GM12878 (cell line): ENCODE measurements around the gene KIFBP. TPM values are rescaled to one million over a fixed set of nuclear protein-coding genes. Genes with fewer than 3 reads are reported as not detected.

Experiments used
- ATAC-seq: fragments of 200-7000 bp; cut with Tn5 transposase; 3 replicates; pipeline ENCODE4 v1.9.1; 2020; ENCODE audit warnings: mild to moderate bottlenecking, moderate library complexity
- BruUV-seq: library from RNA; stranded (reverse); fragments of 400-500 nt; replicated peaks from 2 replicates; lab custom pipeline; 2021; lab: Mats Ljungman, UMichigan
- CTCF ChIA-PET: fragments of 300-600 bp; sonication (Branson Sonifier 250); formaldehyde crosslinking; extraction: SDS; loops from one replicate; lab custom pipeline; 2021; ENCODE audit warnings: inconsistent platforms; lab: Yijun Ruan, JAX
- POLR2A ChIA-PET: fragments of 350-600 bp; formaldehyde crosslinking; extraction: SDS; loops from one replicate; lab custom pipeline; 2021; ENCODE audit warnings: inconsistent platforms; lab: Charles Lee
- RAD21 ChIA-PET: fragments of 300-600 bp; sonication (Branson Sonifier 250); formaldehyde crosslinking; loops from one replicate; lab custom pipeline; 2023; ENCODE audit warnings: antibody characterized with exemption; ENCODE audit not compliant: unreplicated experiment; lab: Charles Lee
- SMC1A ChIA-PET: fragments of 300-600 bp; sonication (Branson Sonifier 250); formaldehyde crosslinking; loops from one replicate; lab custom pipeline; 2023; ENCODE audit not compliant: unreplicated experiment, uncharacterized antibody; lab: Charles Lee
- DNase-seq: peaks from one replicate; pipeline ENCODE4 v3.0.0-alpha.2; 2011; ENCODE audit warnings: low read depth, low spot score
- FAIRE-seq: peaks from 3 replicates; lab custom pipeline; 2011; peaks lifted over from hg19 to GRCh38; lab: Jason Lieb, UNC
- H2AFZ ChIP-seq: 2 replicates; pipeline ENCODE4 v1.6.0; 2011; ENCODE audit warnings: low read depth, low read length, control low read depth; ENCODE audit not compliant: control insufficient read depth
- H3K27ac ChIP-seq: 2 replicates; pipeline ENCODE4 v1.5.1; 2011; ENCODE audit warnings: control low read depth; ENCODE audit not compliant: control insufficient read depth, insufficient read depth
- H3K27me3 ChIP-seq, 2 experiments: replicated peaks in 1 of 2; 2 replicates each; pipeline versions ENCODE4 v1.6.0 to v1.6.1; 2011; ENCODE audit warnings: low read length in 1 of 2; ENCODE audit not compliant: control insufficient read depth in 2 of 2, insufficient read depth in 2 of 2
- H3K36me3 ChIP-seq, 2 experiments: 2 replicates each; pipeline ENCODE4 v1.5.1; 2011; ENCODE audit warnings: low read length in 1 of 2; ENCODE audit not compliant: control insufficient read depth in 2 of 2, insufficient read depth in 2 of 2
- H3K4me1 ChIP-seq: 2 replicates; pipeline ENCODE4 v1.6.1; 2011; ENCODE audit warnings: mild to moderate bottlenecking, low read length, moderate library complexity, mixed read lengths; ENCODE audit not compliant: control insufficient read depth, insufficient read depth
- H3K4me2 ChIP-seq: 2 replicates; pipeline ENCODE4 v1.6.0; 2011; ENCODE audit warnings: control low read depth; ENCODE audit not compliant: control insufficient read depth, insufficient read depth
- H3K4me3 ChIP-seq: fragments of 200-600 bp; sonication (generic); 2 replicates; pipeline ENCODE4 v1.5.1; 2016
- H3K79me2 ChIP-seq: 2 replicates; pipeline ENCODE4 v1.6.0; 2011; ENCODE audit warnings: low read length; ENCODE audit not compliant: control insufficient read depth, insufficient read depth
- H3K9ac ChIP-seq: 2 replicates; pipeline ENCODE4 v1.8.0; 2011; ENCODE audit warnings: low read length, control low read depth, mixed read lengths; ENCODE audit not compliant: control insufficient read depth, insufficient read depth
- H3K9me3 ChIP-seq: replicated peaks from 3 replicates; pipeline ENCODE4 v1.5.1; 2011; ENCODE audit warnings: mild to moderate bottlenecking, low read length; ENCODE audit not compliant: control insufficient read depth, insufficient read depth
- H4K20me1 ChIP-seq: 2 replicates; pipeline ENCODE4 v1.6.0; 2011; ENCODE audit not compliant: control insufficient read depth, insufficient read depth
- ASH2L ChIP-seq: fragments of 300-600, 200-600 bp; sonication (generic); IDR thresholded peaks from 2 replicates; pipeline ENCODE4 v1.6.1; 2017; ENCODE audit warnings: low read depth, mild to moderate bottlenecking, borderline replicate concordance
- BCL11A ChIP-seq: IDR thresholded peaks from 2 replicates; pipeline ENCODE4 v1.6.1; 2011; ENCODE audit warnings: low read depth, low read length
- BCL3 ChIP-seq: IDR thresholded peaks from 2 replicates; pipeline ENCODE4 v1.6.1; 2011; ENCODE audit warnings: borderline replicate concordance, low read depth, mild to moderate bottlenecking, moderate library complexity, low read length; ENCODE audit not compliant: insufficient read depth, poor library complexity, severe bottlenecking
- BRCA1 ChIP-seq: IDR thresholded peaks from 2 replicates; pipeline ENCODE4 v1.6.1; 2011; ENCODE audit warnings: low read depth, low read length, improper control_type of control experiment
- CHD2 ChIP-seq: IDR thresholded peaks from 2 replicates; pipeline ENCODE4 v1.6.1; 2011; ENCODE audit warnings: low read depth, low read length, improper control_type of control experiment, borderline replicate concordance
- CREM ChIP-seq: IDR thresholded peaks from 2 replicates; pipeline ENCODE4 v1.6.1; 2014; ENCODE audit warnings: antibody characterized with exemption, low read depth
- EGR1 ChIP-seq, 2 experiments: IDR thresholded peaks; 1 replicate in 1 of 2; 2 replicates in 1 of 2; pipeline ENCODE4 v1.6.1; 2011 to 2012; ENCODE audit warnings: low read depth in 2 of 2, low read length in 2 of 2, borderline replicate concordance in 1 of 2, mild to moderate bottlenecking in 1 of 2, moderate library complexity in 1 of 2
- EZH2 ChIP-seq: IDR thresholded peaks from 2 replicates; pipeline ENCODE4 v1.6.1; 2012; ENCODE audit warnings: low read depth, mild to moderate bottlenecking, control low read depth, inconsistent platforms, low read length, borderline replicate concordance; ENCODE audit not compliant: control insufficient read depth
- IRF5 ChIP-seq: fragments of 450-650 bp; IDR thresholded peaks from 2 replicates; pipeline ENCODE4 v1.6.1; 2017; ENCODE audit warnings: borderline replicate concordance
- MYB ChIP-seq: fragments of 150-350 bp; IDR thresholded peaks from 2 replicates; pipeline ENCODE4 v1.6.1; 2014; ENCODE audit warnings: mild to moderate bottlenecking, low read depth, low read length, borderline replicate concordance
- NRF1 ChIP-seq: conservative IDR thresholded peaks from 2 replicates; pipeline ENCODE4 v1.6.1; 2011; ENCODE audit warnings: mild to moderate bottlenecking, low read depth, low read length, improper control_type of control experiment
- PAX5 ChIP-seq: IDR thresholded peaks from 2 replicates; pipeline ENCODE4 v1.6.1; 2011; ENCODE audit warnings: low read depth, low read length, borderline replicate concordance
- RAD51 ChIP-seq: fragments of 450-650 bp; IDR thresholded peaks from 2 replicates; pipeline ENCODE4 v1.6.1; 2016; ENCODE audit warnings: moderate library complexity, mild to moderate bottlenecking, inconsistent platforms
- RCOR1 ChIP-seq: conservative IDR thresholded peaks from 2 replicates; pipeline ENCODE4 v1.6.1; 2012; ENCODE audit warnings: low read depth, low read length, improper control_type of control experiment
- SIX5 ChIP-seq: IDR thresholded peaks from 2 replicates; pipeline ENCODE4 v1.6.1; 2011; ENCODE audit warnings: mild to moderate bottlenecking, low read depth, low read length, moderate library complexity; ENCODE audit not compliant: severe bottlenecking
- SP1 ChIP-seq: IDR thresholded peaks from one replicate; pipeline ENCODE4 v1.6.1; 2011; ENCODE audit warnings: low read depth, low read length
- TAF1 ChIP-seq: IDR thresholded peaks from 2 replicates; pipeline ENCODE4 v1.6.1; 2011; ENCODE audit warnings: mild to moderate bottlenecking, low read depth, low read length, borderline replicate concordance
- TCF3 ChIP-seq: IDR thresholded peaks from 2 replicates; pipeline ENCODE4 v1.6.1; 2012; ENCODE audit warnings: low read depth, mild to moderate bottlenecking, low read length, borderline replicate concordance; ENCODE audit not compliant: insufficient read depth
- ZNF24 ChIP-seq: fragments of 450-650 bp; IDR thresholded peaks from 2 replicates; pipeline ENCODE4 v1.6.1; 2017; ENCODE audit warnings: antibody characterized with exemption, mild to moderate bottlenecking
- ZSCAN29 ChIP-seq: fragments of 450-650 bp; IDR thresholded peaks from 2 replicates; pipeline ENCODE4 v1.6.1; 2017; ENCODE audit warnings: mild to moderate bottlenecking, moderate library complexity
- WGBS: methylation state at CpG from one replicate; pipeline ENCODE4 v1.1.6; 2016; ENCODE audit warnings: low lambda C conversion rate; ENCODE audit not compliant: insufficient replicate concordance, insufficient coverage; ENCODE audit errors: missing lambda C conversion rate; 5-methylcytosine and 5-hydroxymethylcytosine counted together
- in situ Hi-C: fragments of 300-500 bp; cut with MboI; formaldehyde crosslinking; loops from 9 replicates; pipeline ENCODE4 v1.14.3; 2018; ENCODE audit warnings: mixed read lengths
- intact Hi-C: fragments of 100-400 bp; cut with micrococcal nuclease; formaldehyde crosslinking; loops from one replicate; pipeline ENCODE4 v1.14.2; 2022; ENCODE audit not compliant: unreplicated experiment
- polyA plus RNA-seq, 11 experiments: library from polyadenylated mRNA; depleted of rRNA in 4 of 11; unstranded in 6 of 11; stranded (reverse) in 5 of 11; fragments of >200 nt; fragmentation: Nextera tagmentation in 4 of 11; fragmentation: Illumina TruSeq in 1 of 11; extraction: Ambion mirVana in 4 of 11; extraction: Trizol in 1 of 11; gene quantifications; 1 replicate in 1 of 11; 2 replicates in 10 of 11; pipeline versions ENCODE4 v1.2.1 to v1.2.3, GENCODE V29; 2011 to 2016; ENCODE audit warnings: inconsistent platforms in 2 of 11, missing spikeins in 2 of 11, low read depth in 1 of 11
- total RNA-seq, 4 experiments: library from RNA; depleted of rRNA in 3 of 4; stranded (reverse); fragments of >200 nt in 3 of 4; fragmentation: Illumina TruSeq in 1 of 4; extraction: Trizol in 1 of 4; gene quantifications; 2 replicates each; pipeline versions ENCODE4 v1.2.1 to v1.2.3, GENCODE V29; 2013 to 2021

Gene KIFBP
- total and polyA plus RNA-seq, 10 of the 15 experiments (the other 5 are each of a cell fraction or from before 2014, with no cell fraction given) = 8.6 to 29.5 (median 18.7) TPM

DNA sequence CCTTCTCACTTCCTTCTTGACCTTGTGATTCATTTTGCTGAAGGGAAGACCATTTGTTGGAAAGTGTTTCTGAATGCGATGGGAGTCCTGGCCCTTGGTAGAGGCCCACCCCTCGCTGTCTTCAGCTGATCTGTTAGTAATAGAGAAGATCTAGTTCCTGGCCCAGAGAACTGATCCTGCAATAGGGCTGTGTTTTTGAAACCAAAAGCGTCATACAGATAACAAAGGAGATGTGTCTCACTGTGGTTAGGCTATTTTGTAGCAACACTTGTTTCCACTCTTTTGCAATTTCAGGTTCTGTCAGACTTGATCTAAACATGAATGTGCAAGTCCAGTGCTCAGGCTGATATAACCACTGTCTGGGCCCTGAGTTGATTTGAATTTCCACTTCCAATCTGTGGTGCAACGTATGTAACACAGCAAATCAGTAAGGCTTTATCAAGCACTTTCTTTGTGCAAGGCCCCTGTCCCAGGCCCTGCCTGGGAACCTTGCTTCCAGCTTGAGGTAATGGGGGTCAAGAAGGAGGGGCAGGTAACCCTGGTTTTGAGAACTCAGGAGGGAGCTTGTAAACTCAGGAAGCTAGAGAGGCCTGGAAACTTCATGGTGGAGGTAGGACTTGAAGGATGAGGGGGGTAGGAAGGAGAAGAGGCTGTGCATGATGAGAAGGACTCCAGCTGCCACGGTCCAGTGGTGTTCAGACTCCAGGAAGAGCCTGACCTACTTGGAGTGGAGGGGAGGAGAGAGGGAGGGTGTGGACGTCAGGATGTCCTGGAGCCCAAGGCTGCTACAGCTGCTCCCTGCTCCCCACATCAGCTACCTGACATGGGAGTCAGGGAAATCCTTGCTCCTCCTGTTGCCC is 57.1 kb downstream of the KIFBP start:
- in situ Hi-C loops (no loop called here), intact Hi-C loops (loop anchor here (1.0 to 5.0 kb wide), 4 partner anchors 19 to 48 kb away; no protein-coding TSS in a partner anchor)
- Histone ChIP-seq H3K4me2 (peak overlapping the region; percentile 74), H3K27me3 (no peaks in the 10 kb centered on the region), H3K27ac (peak overlapping the region; percentile 94), H3K9me3 (no peaks in the 10 kb centered on the region), H4K20me1 (no peaks in the 10 kb centered on the region), H2AFZ (peak overlapping the region; percentile 25), H3K36me3 (no peaks in the 10 kb centered on the region), H3K4me3 (peak overlapping the region; percentile 14; the same call in 1 of the 2 replicates), H3K4me1 (peaks cover 70% of the 10 kb centered on the region), H3K79me2 (0 out of 2 replicates have a peak, but pooled peaks cover 2% of the 10 kb centered on the region), H3K9ac (peak overlapping the region; percentile 70)
- RAD21 ChIA-PET = interaction anchor here (0.6 to 25.6 kb wide), 13 partner anchors 10 to 177 kb away, joined by 3 to 544 read pairs (median 10); partner anchors contain the start of genes DDX21 and SRGN
- DNase-seq (peak; percentile 93), FAIRE-seq (peak; percentile 65), ATAC-seq (peak; percentile 81)
- POLR2A ChIA-PET = interaction anchor here (0.5 to 16.7 kb wide), 10 partner anchors 10 to 1280 kb away, joined by 3 to 312 read pairs (median 7); partner anchors contain the start of gene SRGN
- WGBS = 12% methylated on average over 6 of the region's 6 CpGs
- no TSS peak for BruUV-seq
- CTCF ChIA-PET = interaction anchor here (0.6 to 14.3 kb wide), 6 partner anchors 9 to 48 kb away, joined by 3 to 121 read pairs (median 32); partner anchors contain the start of gene SRGN
- SMC1A ChIA-PET = interaction anchor here (0.7 to 17.6 kb wide), 13 partner anchors 9 to 127 kb away, joined by 3 to 355 read pairs (median 6); partner anchors contain the start of gene SRGN
- no peak for TF ChIP-seq SP1
- TF ChIP-seq BCL3 = no peak
- no peak for TF ChIP-seq BRCA1
- no peak; the same call in 1 of the 2 replicates for TF ChIP-seq RCOR1
- no peak for TF ChIP-seq EZH2
- TF ChIP-seq RAD51 = no peak
- TF ChIP-seq IRF5 = no peak
- TF ChIP-seq EGR1 (IDR thresholded peaks at IDR 0.05; ENCODE audit: borderline replicate concordance in 1 of 2, low read depth in 2 of 2, low read length in 2 of 2) = no peak
- TF ChIP-seq ASH2L = no peak; the same call in 1 of the 2 replicates
- TF ChIP-seq MYB = no peak
- peak; percentile 26; the same call in 1 of the 2 replicates for TF ChIP-seq ZNF24
- peak; percentile 23; the same call in 1 of the 2 replicates for TF ChIP-seq TAF1
- TF ChIP-seq CREM = peak; percentile 66; the same call in 1 of the 2 replicates
- no peak for TF ChIP-seq ZSCAN29
- TF ChIP-seq PAX5 = peak; percentile 47; the same call in 1 of the 2 replicates
- no peak for TF ChIP-seq CHD2
- TF ChIP-seq BCL11A = peak; percentile 34
- no peak for TF ChIP-seq SIX5
- TF ChIP-seq TCF3 = no peak
- no peak for TF ChIP-seq NRF1
